Epidermal melanocyte (primary cell): ENCODE measurements around the gene NCKAP5.

ENCODE experiments used
- DNase-seq: peaks from one replicate; pipeline ENCODE4 v3.0.0; 2011; ENCODE audit warnings: low spot score; ENCODE audit not compliant: insufficient read length

NCKAP5 gene

GRCh38 chr2:132953771-132954170 lies 614.5 kb downstream of the NCKAP5 start:
- DNase-seq = no peak

- no peak for DNase-seq
Observed at GRCh38 chr2:132951008-132951714, 617.1 kb downstream of the NCKAP5 start.

GRCh38 chr2:132949108-132949507 lies 619.2 kb downstream of the NCKAP5 start:
- DNase-seq = no peak

- no peak for DNase-seq
Observed at GRCh38 chr2:132948211-132948610, 620.1 kb downstream of the NCKAP5 start.

- no peak for DNase-seq
Observed at GRCh38 chr2:132943829-132944228, 624.4 kb downstream of the NCKAP5 start.

- no peak for DNase-seq
Observed at GRCh38 chr2:132941296-132942020, 626.8 kb downstream of the NCKAP5 start.

GRCh38 chr2:132937629-132938028 lies 630.6 kb downstream of the NCKAP5 start:
- no peak for DNase-seq

- DNase-seq = no peak
Observed at GRCh38 chr2:132936791-132937190, 631.5 kb downstream of the NCKAP5 start.

- no peak for DNase-seq
Observed at GRCh38 chr2:132936261-132936660, 632.0 kb downstream of the NCKAP5 start.

GRCh38 chr2:132929786-132930185 lies 638.5 kb downstream of the NCKAP5 start:
- no peak for DNase-seq

- DNase-seq = no peak
Observed at GRCh38 chr2:132923787-132924186, 644.5 kb downstream of the NCKAP5 start.

- DNase-seq = no peak
Observed at GRCh38 chr2:132915812-132916549, 652.3 kb downstream of the NCKAP5 start.

- DNase-seq = no peak
Observed at GRCh38 chr2:132911726-132912724, 656.2 kb downstream of the NCKAP5 start.

GRCh38 chr2:132910432-132910831 lies 657.8 kb downstream of the NCKAP5 start:
- DNase-seq = no peak

GRCh38 chr2:132909427-132909826 lies 658.8 kb downstream of the NCKAP5 start:
- no peak for DNase-seq

- DNase-seq = no peak
Observed at GRCh38 chr2:132904142-132904842, 664.0 kb downstream of the NCKAP5 start.

GRCh38 chr2:132902626-132903025 lies 665.6 kb downstream of the NCKAP5 start:
- no peak for DNase-seq

- no peak for DNase-seq
Observed at GRCh38 chr2:132901661-132902060, 666.6 kb downstream of the NCKAP5 start.

- no peak for DNase-seq
Observed at GRCh38 chr2:132897111-132897510, 671.2 kb downstream of the NCKAP5 start.

GRCh38 chr2:132896073-132896472 lies 672.2 kb downstream of the NCKAP5 start:
- DNase-seq = no peak
